LNCaP clone FGC (cell line): ENCODE measurements around the gene SETMAR.

Experiments
- DNase-seq: peaks from one replicate; pipeline ENCODE4 v3.0.0-alpha.2; 2011; ENCODE audit warnings: low read depth
- H3K4me3 ChIP-seq: 2 replicates; pipeline ENCODE4 v1.5.1; 2011; ENCODE audit warnings: mild to moderate bottlenecking, low read depth, low read length, control low read depth
- TF ChIP-seq, protein P1 (sequence below): IDR thresholded peaks from 2 replicates; pipeline ENCODE4 v1.5.1; 2012; ENCODE audit warnings: mild to moderate bottlenecking; ENCODE audit not compliant: control insufficient read depth, insufficient read depth; ENCODE audit errors: extremely low read depth

The SETMAR gene

DNA sequence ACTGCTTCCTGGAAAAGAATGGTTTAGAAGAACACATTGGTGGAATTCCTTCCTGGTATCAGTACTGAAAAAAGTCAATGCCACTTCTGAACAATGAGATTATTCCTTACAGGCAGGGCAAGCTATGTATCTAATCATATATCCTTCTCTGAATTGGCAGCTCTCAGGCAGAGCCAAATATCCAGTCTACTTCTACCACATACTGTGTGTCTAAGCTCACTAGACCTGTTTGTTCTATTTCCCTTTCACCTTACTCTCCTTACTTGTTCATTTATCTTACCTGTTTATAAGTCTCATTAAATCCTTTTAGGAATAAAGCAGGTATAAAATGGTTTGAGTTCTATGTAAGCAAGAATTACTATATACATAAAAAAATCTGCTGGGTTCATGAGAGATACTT is 8.3 kb downstream of the SETMAR start:
- TF ChIP-seq, protein P1, sequence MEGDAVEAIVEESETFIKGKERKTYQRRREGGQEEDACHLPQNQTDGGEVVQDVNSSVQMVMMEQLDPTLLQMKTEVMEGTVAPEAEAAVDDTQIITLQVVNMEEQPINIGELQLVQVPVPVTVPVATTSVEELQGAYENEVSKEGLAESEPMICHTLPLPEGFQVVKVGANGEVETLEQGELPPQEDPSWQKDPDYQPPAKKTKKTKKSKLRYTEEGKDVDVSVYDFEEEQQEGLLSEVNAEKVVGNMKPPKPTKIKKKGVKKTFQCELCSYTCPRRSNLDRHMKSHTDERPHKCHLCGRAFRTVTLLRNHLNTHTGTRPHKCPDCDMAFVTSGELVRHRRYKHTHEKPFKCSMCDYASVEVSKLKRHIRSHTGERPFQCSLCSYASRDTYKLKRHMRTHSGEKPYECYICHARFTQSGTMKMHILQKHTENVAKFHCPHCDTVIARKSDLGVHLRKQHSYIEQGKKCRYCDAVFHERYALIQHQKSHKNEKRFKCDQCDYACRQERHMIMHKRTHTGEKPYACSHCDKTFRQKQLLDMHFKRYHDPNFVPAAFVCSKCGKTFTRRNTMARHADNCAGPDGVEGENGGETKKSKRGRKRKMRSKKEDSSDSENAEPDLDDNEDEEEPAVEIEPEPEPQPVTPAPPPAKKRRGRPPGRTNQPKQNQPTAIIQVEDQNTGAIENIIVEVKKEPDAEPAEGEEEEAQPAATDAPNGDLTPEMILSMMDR: no peak
- peak; percentile 90 for DNase-seq

DNA sequence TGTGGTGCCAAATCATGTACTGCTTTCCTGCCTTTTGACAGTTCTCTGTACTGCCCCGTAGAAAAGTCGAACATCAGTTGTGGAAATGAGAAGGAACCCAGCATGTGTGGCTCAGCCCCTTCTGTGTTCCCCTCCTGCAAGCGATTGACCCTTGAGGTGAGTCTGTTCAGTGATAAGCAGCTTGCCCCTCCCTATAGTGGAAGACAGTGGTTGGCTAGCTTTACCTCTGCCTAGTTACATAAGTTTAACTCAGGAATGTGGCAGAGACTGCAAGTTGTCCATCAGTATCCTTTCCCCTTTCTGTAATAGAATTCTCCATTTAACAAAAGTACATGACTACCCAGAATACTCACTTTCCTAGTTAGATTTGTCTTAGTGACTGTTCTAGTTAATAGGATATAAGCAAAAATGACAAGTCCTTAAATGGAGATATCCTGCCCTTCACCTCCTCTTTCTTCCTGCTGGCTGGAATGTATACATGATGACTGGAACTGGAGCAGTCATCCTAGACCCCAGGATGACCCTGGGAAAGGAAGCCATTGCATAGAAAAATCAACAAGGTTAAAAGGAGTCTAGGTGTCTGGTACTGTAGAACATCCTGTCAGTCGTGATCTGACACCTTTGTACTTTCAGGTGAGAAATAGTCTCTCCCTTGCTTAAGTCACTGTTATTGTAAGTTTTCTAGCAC is 10.6 kb downstream of the SETMAR start:
- no peak overlapping the region for H3K4me3 ChIP-seq
- TF ChIP-seq, protein P1: no peak
- DNase-seq: no peak

More for the DNA sequence above, 8.3 kb downstream of the SETMAR start:
- peak overlapping the region; percentile 23 for H3K4me3 ChIP-seq

DNA sequence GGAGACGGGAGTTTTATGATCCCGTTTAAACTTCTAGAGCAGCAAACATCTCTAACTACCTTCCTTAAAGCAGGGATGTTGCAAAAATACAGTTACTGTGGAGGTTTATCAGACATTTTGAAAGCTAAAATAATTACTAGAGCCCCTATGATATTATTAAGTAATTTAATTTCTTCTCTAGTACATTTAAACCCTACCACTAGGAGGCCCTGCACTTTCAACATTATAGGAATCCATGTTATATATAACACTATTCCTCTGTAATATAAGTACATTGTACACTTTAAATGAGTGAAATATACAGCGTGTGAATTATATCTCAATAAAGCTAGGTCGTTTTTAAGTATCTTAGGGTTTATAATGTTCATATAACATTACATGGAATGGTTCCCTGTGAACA is 11.5 kb downstream of the SETMAR start:
- DNase-seq: no peak
- TF ChIP-seq, protein P1: peak; percentile 32
- no peak overlapping the region for H3K4me3 ChIP-seq

DNA sequence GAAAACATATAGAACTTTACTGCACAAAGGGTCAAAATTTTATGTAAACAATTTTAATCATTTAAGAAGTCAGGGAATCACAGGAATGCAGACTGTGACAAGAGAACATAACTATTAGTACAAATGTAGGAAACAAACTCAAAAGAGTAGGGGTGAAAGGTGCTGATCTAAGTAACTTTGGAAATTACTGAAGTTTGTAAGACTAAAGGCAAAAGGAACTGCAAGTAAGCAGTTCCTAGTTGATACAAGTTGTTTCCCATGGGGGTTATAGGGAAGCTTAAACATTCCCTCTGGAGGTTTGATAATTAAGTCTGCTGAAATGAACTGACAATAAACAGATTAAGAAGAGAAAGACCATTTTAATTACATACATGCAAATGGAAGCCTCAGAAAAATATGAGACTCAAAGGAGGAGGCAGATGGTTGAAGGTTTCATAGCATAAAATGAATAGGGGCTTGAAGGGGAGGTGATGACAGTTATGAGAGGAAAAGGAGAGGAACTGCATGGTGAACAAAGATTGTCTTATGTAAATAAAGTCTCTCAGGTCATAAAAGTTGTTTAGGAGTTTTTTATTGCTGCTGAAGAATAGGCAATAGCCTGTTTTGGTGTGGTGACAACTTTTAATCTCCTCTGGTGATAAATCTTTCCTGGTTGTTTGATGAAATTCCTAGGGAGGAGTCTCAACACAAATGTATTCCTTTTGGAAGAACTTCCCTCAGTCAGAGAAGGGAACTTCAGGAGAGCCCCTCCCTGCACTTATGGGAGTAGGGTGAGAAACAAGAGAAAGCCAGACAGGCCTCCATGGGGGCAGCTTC is 17.1 kb downstream of the SETMAR start:
- DNase-seq: peak; percentile 63

DNA sequence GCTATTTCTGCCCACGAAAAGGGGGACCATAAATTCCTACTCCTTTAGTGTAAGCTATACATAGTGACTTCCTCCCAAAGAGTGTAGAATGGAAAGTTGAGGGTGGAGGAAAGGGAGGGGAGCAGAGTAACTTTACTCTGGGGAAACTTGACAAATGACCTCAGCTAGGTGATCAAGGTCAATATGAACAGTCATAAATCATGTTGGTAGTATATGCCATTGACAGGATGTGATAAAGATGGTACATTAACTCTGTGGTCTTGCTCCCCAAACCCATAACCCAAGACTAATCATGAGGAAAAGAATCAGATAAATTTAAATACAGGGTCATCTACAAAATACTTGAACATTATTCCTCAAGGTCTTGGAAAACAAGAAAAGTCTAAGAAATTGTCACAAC is 18.6 kb downstream of the SETMAR start:
- TF ChIP-seq, protein P1: no peak
- DNase-seq: no peak

More for the DNA sequence above, 17.1 kb downstream of the SETMAR start:
- no peak overlapping the region for H3K4me3 ChIP-seq
- TF ChIP-seq, protein P1: no peak

DNA sequence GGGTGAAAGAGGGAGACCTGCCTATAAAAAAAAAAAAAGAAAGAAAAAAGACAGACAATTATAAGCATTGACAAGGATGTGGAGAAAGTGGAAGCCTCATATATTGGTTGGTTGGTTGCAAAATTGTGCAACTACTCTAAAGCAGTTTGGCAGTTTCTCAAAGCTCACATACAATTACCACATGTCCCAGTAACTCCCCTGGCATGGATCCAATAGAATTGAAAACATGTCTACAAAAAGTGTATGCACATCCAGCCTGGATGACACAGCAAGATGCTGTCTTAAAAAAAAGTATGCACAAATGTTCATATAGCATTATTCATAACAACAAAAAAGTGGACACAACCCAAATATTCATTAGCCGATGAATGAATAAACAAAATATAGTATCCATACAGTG is 19.5 kb downstream of the SETMAR start:
- peak; percentile 93 for DNase-seq
- TF ChIP-seq, protein P1: no peak
- H3K4me3 ChIP-seq: no peak overlapping the region

More for the DNA sequence above, 18.6 kb downstream of the SETMAR start:
- no peak overlapping the region for H3K4me3 ChIP-seq
